ENCODE measurements around the gene MACROH2A2. TPM values are rescaled to one million over a fixed set of nuclear protein-coding genes. Genes with fewer than 3 reads are reported as not detected.

MACROH2A2 gene
- total and polyA plus RNA-seq, 2 of the 4 experiments (the other 2 are of a cell fraction) = 16.1 to 17.4 TPM

- in situ Hi-C loops (cut with MboI; ENCODE audit: low sequenced_read_pairs) = loop anchor here (10.0 kb wide), 1 partner anchor 229 kb away; no protein-coding TSS in a partner anchor
- Histone ChIP-seq H3K56ac (ENCODE audit: extremely low read depth, insufficient read depth, low read length) (no peak overlapping the region), H2AFZ (replicated peaks; ENCODE audit: low read length, poor library complexity) (no peak overlapping the region), H3K36me3 (ENCODE audit: control insufficient read depth, insufficient read depth, low read length) (peaks cover 10% of the 10 kb centered on the region), H3K27me3 (ENCODE audit: control insufficient read depth, insufficient read depth, low read length) (no peaks in the 10 kb centered on the region), H2AK5ac (ENCODE audit: low read depth, low read length) (no peak overlapping the region), H4K5ac (ENCODE audit: low read depth, low read length) (no peak overlapping the region), H3K14ac (replicated peaks; ENCODE audit: low read depth, low read length) (no peak overlapping the region), H3K4ac (ENCODE audit: low read depth, low read length) (no peak overlapping the region), H3K4me1 (ENCODE audit: control insufficient read depth, insufficient read depth, low read length) (peaks cover 16% of the 10 kb centered on the region), H2AK9ac (replicated peaks; ENCODE audit: low read depth, low read length, poor library complexity) (no peak overlapping the region), H4K8ac (ENCODE audit: low read depth in 2 of 2, low read length in 2 of 2) (no peak overlapping the region), H2BK120ac (ENCODE audit: low read depth, low read length) (no peak overlapping the region), H2BK5ac (ENCODE audit: low read depth, low read length, poor library complexity, severe bottlenecking) (no peak overlapping the region), H3K4me3 (ENCODE audit: insufficient read depth, low read depth, low read length) (no peak overlapping the region), H2BK20ac (ENCODE audit: low read depth, low read length) (no peak overlapping the region), H3K18ac (ENCODE audit: low read depth, low read length) (no peak overlapping the region), H3K4me2 (ENCODE audit: low read depth, low read length) (no peak overlapping the region), H4K91ac (ENCODE audit: insufficient read depth, low read depth, low read length) (no peak overlapping the region), H4K20me1 (ENCODE audit: insufficient read depth, low read length) (no peaks in the 10 kb centered on the region; the same call in 1 of the 2 replicates), H3K9ac (ENCODE audit: low read depth, low read length) (no peak overlapping the region), H2BK15ac (ENCODE audit: low read depth, low read length) (no peak overlapping the region), H3K9me3 (ENCODE audit: control insufficient read depth, insufficient read depth, low read length) (no peaks in the 10 kb centered on the region), H3K79me1 (ENCODE audit: low read depth in 1 of 2, low read length in 2 of 2) (peaks cover 7 to 26% of the 10 kb centered on the region in 2 experiments; a peak in 3 of 4 replicates), H3K27ac (ENCODE audit: insufficient read depth, low read length) (no peak overlapping the region), H3K9me1 (ENCODE audit: insufficient read depth, low read length) (peaks cover 19% of the 10 kb centered on the region), H3K23ac (ENCODE audit: low read depth, low read length) (no peak overlapping the region)
- no peak for ATAC-seq (ENCODE audit: low read depth)
- intact Hi-C loops (cut with micrococcal nuclease) = no loop called here
- no TSS peak for BruUV-seq (replicated peaks)
- dilution Hi-C loops (cut with HindIII; ENCODE audit: low sequenced_read_pairs, unreplicated experiment) = no loop called here
- DNase-seq = no peak
- WGBS, 2 experiments (ENCODE audit: extremely low coverage in 2 of 2, insufficient read length in 1 of 2) = 100% methylated on average over 3 of the region's 7 CpGs; no CpG with 5 or more reads in 1 of the 2 experiments
- ChIA-PET POLR2A (ENCODE audit: unreplicated experiment) (no interaction called here), CTCF (interaction anchor here (1.1 to 1.3 kb wide), 2 partner anchors 11 to 20 kb away, joined by 3 to 4 read pairs; partner anchors contain the start of gene TYSND1)
- no peak for TF ChIP-seq MXI1 (IDR thresholded peaks at IDR 0.05; ENCODE audit: borderline replicate concordance, low read depth, low read length)
- no peak for TF ChIP-seq CHD1 (IDR thresholded peaks at IDR 0.05; ENCODE audit: low read depth, low read length)
- no peak for TF ChIP-seq CEBPB (IDR thresholded peaks at IDR 0.05; ENCODE audit: low read depth, low read length)
- TF ChIP-seq RFX5 (IDR thresholded peaks at IDR 0.05; ENCODE audit: low read depth, low read length) = no peak
- TF ChIP-seq NFE2L2 (IDR thresholded peaks at IDR 0.05; ENCODE audit: low read depth, low read length) = no peak
- no peak for TF ChIP-seq MAZ (IDR thresholded peaks at IDR 0.05; ENCODE audit: borderline replicate concordance, low read depth, low read length)
- no peak for TF ChIP-seq FOS (IDR thresholded peaks at IDR 0.05; ENCODE audit: low read depth, low read length)
- no peak for TF ChIP-seq CTCF (conservative IDR thresholded peaks at IDR 0.05; ENCODE audit: low read depth, low read length)
- TF ChIP-seq RAD21 (IDR thresholded peaks at IDR 0.05; ENCODE audit: low read length) = no peak
- no peak for TF ChIP-seq MAFK (IDR thresholded peaks at IDR 0.05; ENCODE audit: low read depth, low read length)
- TF ChIP-seq ELK1 (IDR thresholded peaks at IDR 0.05; ENCODE audit: borderline replicate concordance, low read depth, low read length) = no peak
- no peak for TF ChIP-seq RCOR1 (IDR thresholded peaks at IDR 0.05; ENCODE audit: insufficient replicate concordance, low read length)
- TF ChIP-seq BHLHE40 (IDR thresholded peaks at IDR 0.05; ENCODE audit: low read depth, low read length) = no peak
- TF ChIP-seq USF2 (IDR thresholded peaks at IDR 0.05; ENCODE audit: low read depth, low read length) = no peak
- TF ChIP-seq POLR2A (IDR thresholded peaks at IDR 0.05; ENCODE audit: low read depth, low read length) = no peak
- no peak for TF ChIP-seq SMC3 (IDR thresholded peaks at IDR 0.05; ENCODE audit: low read depth, low read length)
These were observed 83.0 kb downstream of the MACROH2A2 start for GRCh38 chr10:70135684-70136083.
